ENCODE measurements around the gene R3HCC1L.

DNA sequence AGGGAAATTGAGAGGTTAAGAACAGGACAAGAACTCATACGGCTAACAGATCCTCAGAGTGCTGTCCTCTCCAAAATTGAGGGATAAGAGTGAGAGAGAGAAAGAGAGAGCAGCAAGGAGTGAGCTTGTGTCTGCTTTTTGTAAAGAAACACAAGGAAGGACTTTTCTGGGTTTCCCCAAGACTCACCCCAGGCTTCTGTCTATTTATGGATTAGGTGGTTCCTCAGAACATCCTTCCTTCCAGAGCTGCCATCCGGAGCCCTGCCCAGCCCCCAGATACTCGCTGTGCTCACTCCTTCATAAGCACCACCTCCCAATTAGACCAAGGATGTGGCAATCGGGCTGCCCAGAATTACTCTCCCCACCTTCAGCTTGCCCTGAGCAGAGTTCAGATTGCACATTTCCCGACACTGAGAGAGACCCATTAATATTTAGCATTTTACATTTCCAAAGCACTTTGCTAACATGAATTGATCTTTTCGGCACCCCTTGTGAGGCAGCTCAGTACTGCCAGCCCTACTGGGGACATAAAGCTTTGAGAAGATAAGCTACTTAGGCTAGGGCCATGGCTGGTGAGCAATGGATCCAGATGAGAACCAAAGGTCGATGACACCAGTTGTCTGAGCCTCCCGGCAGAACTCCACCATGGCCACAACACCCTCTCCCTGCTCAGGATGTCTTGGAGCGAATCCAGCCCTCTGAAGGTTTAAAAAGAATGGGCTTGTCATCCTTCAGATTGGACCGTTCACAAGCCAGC is 19.2 kb upstream of the R3HCC1L start:
- TF ChIP-seq, protein P1, sequence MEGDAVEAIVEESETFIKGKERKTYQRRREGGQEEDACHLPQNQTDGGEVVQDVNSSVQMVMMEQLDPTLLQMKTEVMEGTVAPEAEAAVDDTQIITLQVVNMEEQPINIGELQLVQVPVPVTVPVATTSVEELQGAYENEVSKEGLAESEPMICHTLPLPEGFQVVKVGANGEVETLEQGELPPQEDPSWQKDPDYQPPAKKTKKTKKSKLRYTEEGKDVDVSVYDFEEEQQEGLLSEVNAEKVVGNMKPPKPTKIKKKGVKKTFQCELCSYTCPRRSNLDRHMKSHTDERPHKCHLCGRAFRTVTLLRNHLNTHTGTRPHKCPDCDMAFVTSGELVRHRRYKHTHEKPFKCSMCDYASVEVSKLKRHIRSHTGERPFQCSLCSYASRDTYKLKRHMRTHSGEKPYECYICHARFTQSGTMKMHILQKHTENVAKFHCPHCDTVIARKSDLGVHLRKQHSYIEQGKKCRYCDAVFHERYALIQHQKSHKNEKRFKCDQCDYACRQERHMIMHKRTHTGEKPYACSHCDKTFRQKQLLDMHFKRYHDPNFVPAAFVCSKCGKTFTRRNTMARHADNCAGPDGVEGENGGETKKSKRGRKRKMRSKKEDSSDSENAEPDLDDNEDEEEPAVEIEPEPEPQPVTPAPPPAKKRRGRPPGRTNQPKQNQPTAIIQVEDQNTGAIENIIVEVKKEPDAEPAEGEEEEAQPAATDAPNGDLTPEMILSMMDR (IDR thresholded peaks at IDR 0.05; ENCODE audit: poor library complexity), result no peak
- TF ChIP-seq EZH2 (IDR thresholded peaks at IDR 0.05; ENCODE audit: borderline replicate concordance) (no peak), EZH2phosphoT487 (IDR thresholded peaks at IDR 0.05; ENCODE audit: low read depth, severe bottlenecking, unreplicated experiment) (no peak)
